H1 (cell line): Measurements from ENCODE around the gene P3H1. TPM values are rescaled to one million over a fixed set of nuclear protein-coding genes. Genes with fewer than 3 reads are reported as not detected.

Experiments
- ATF3 ChIP-seq: IDR thresholded peaks from 2 replicates; pipeline ENCODE4 v1.6.1; 2011; ENCODE audit warnings: low read depth, mild to moderate bottlenecking, low read length; ENCODE audit not compliant: insufficient read depth
- CTCF ChIP-seq, 3 experiments: IDR thresholded peaks; 1 replicate in 2 of 3; 2 replicates in 1 of 3; pipeline versions ENCODE4 v1.5.1 to v1.6.1; 2011; ENCODE audit warnings: low read length in 3 of 3, mild to moderate bottlenecking in 3 of 3, inconsistent platforms in 2 of 3, low read depth in 1 of 3, moderate library complexity in 1 of 3; ENCODE audit not compliant: insufficient read depth in 1 of 3; ENCODE audit errors: control extremely low read depth in 1 of 3
- E2F6 ChIP-seq: IDR thresholded peaks from 2 replicates; pipeline ENCODE4 v1.6.1; 2012; ENCODE audit warnings: inconsistent platforms
- GABPA ChIP-seq: IDR thresholded peaks from 2 replicates; pipeline ENCODE4 v1.6.1; 2011; ENCODE audit warnings: mild to moderate bottlenecking, low read length, moderate library complexity, borderline replicate concordance; ENCODE audit not compliant: insufficient read depth
- HDAC2 ChIP-seq, 2 experiments: fragments of 300-600 bp in 1 of 2; sonication (generic) in 1 of 2; IDR thresholded peaks; 2 replicates each; pipeline ENCODE4 v1.6.1; 2011 to 2012; ENCODE audit warnings: low read depth in 2 of 2, low read length in 2 of 2, mild to moderate bottlenecking in 2 of 2, moderate library complexity in 2 of 2, borderline replicate concordance in 1 of 2, inconsistent platforms in 1 of 2
- JUN ChIP-seq: IDR thresholded peaks from 2 replicates; pipeline ENCODE4 v1.6.1; 2011; ENCODE audit warnings: low read depth, mild to moderate bottlenecking, improper control_type of control experiment, low read length
- NRF1 ChIP-seq: IDR thresholded peaks from 2 replicates; pipeline ENCODE4 v1.6.1; 2011; ENCODE audit warnings: mild to moderate bottlenecking, low read depth, low read length, improper control_type of control experiment
- POLR2A ChIP-seq, 2 experiments: IDR thresholded peaks; 1 replicate in 1 of 2; 2 replicates in 1 of 2; pipeline ENCODE4 v1.6.1; 2011; ENCODE audit warnings: low read depth in 2 of 2, low read length in 2 of 2, mild to moderate bottlenecking in 2 of 2; ENCODE audit errors: control extremely low read depth in 1 of 2
- SIN3A ChIP-seq, 2 experiments: IDR thresholded peaks in 1 of 2; conservative IDR thresholded peaks in 1 of 2; 2 replicates each; pipeline ENCODE4 v1.6.1; 2011 to 2012; ENCODE audit warnings: low read length in 2 of 2, improper control_type of control experiment in 1 of 2, low read depth in 1 of 2, mild to moderate bottlenecking in 1 of 2
- TAF1 ChIP-seq: IDR thresholded peaks from 2 replicates; pipeline ENCODE4 v1.6.1; 2011; ENCODE audit warnings: mild to moderate bottlenecking, low read depth, low read length
- TBP ChIP-seq: IDR thresholded peaks from 2 replicates; pipeline ENCODE4 v1.6.1; 2011; ENCODE audit warnings: low read depth, low read length, improper control_type of control experiment
- TEAD4 ChIP-seq: IDR thresholded peaks from 2 replicates; pipeline ENCODE4 v1.6.1; 2012; ENCODE audit warnings: low read depth, low read length, inconsistent platforms, mixed read lengths
- polyA plus RNA-seq, 7 experiments: library from polyadenylated mRNA; depleted of rRNA in 3 of 7; stranded (reverse) in 5 of 7; unstranded in 2 of 7; fragments of >200 nt in 5 of 7; fragments of 200-250 nt in 2 of 7; gene quantifications; 1 replicate in 5 of 7; 2 replicates in 1 of 7; 4 replicates in 1 of 7; pipeline versions ENCODE4 v1.2.1 to v1.2.3, GENCODE V29; 2011 to 2013; ENCODE audit warnings: missing spikeins in 2 of 7, mixed read lengths in 2 of 7
- total RNA-seq: library from RNA; stranded (reverse); fragmentation: NEBNext Ultra II Directional; extraction: Animal tissue kit (Norgen Biotek cat#: 25700); gene quantifications from 2 replicates; pipeline ENCODE4 v1.2.1, GENCODE V29; 2021
- TF ChIP-seq, protein P1 (sequence below): IDR thresholded peaks from 2 replicates; pipeline ENCODE4 v1.6.1; 2012; ENCODE audit warnings: low read length, inconsistent platforms

P3H1 gene
- total and polyA plus RNA-seq, 2 of the 8 experiments (the other 6 are each of a cell fraction or from before 2014, with no cell fraction given): 58.4 to 87.5 TPM

GRCh38 chr1:42739753-42740700 lies 26.8 kb downstream of the P3H1 start, which contains the start of gene CLDN19 (continued):
- TF ChIP-seq E2F6 (0 out of 2 replicates have a peak, but pooled peaks have one; percentile 20), JUN (no peak), CTCF (IDR thresholded peaks at IDR 0.05; ENCODE audit: control extremely low read depth in 1 of 3, insufficient read depth in 1 of 3, low read depth in 1 of 3, low read length in 3 of 3) (no peak), GABPA (0 out of 2 replicates have a peak, but pooled peaks have one; percentile 25), HDAC2 (IDR thresholded peaks at IDR 0.05; ENCODE audit: borderline replicate concordance in 1 of 2, low read depth in 2 of 2, low read length in 2 of 2) (0 out of 4 replicates have a peak, but pooled peaks of 1 of the 2 experiments have one; percentile 18), TBP (peak; percentile 27; the same call in 1 of the 2 replicates), SIN3A (conservative IDR thresholded peaks at IDR 0.05 in 1 of 2, IDR thresholded peaks at IDR 0.05 in 1 of 2; ENCODE audit: low read depth in 1 of 2, low read length in 2 of 2) (peak in 1 of 2 experiments; percentile 51; a peak in 1 of 4 replicates), TEAD4 (no peak), NRF1 (0 out of 2 replicates have a peak, but pooled peaks have one; percentile 3), ATF3 (no peak), TAF1 (peak; percentile 41; the same call in 1 of the 2 replicates), POLR2A (IDR thresholded peaks at IDR 0.05; ENCODE audit: control extremely low read depth in 1 of 2, low read depth in 2 of 2, low read length in 2 of 2) (peak in 1 of 2 experiments; percentile 38; a peak in 2 of 3 replicates)
- TF ChIP-seq, protein P1, sequence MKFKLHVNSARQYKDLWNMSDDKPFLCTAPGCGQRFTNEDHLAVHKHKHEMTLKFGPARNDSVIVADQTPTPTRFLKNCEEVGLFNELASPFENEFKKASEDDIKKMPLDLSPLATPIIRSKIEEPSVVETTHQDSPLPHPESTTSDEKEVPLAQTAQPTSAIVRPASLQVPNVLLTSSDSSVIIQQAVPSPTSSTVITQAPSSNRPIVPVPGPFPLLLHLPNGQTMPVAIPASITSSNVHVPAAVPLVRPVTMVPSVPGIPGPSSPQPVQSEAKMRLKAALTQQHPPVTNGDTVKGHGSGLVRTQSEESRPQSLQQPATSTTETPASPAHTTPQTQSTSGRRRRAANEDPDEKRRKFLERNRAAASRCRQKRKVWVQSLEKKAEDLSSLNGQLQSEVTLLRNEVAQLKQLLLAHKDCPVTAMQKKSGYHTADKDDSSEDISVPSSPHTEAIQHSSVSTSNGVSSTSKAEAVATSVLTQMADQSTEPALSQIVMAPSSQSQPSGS: no peak
